RWPE1 (cell line): ENCODE data around the gene POLR2I.

Experiments used
- CTCF ChIA-PET: fragments of 350-600 bp; sonication (Branson Sonifier 250); formaldehyde crosslinking; extraction: SDS; loops from one replicate; lab custom pipeline; 2021; lab: Yijun Ruan, JAX
- POLR2A ChIA-PET: fragments of 400-600 bp; formaldehyde crosslinking; extraction: SDS; loops from one replicate; lab custom pipeline; 2020; ENCODE audit warnings: antibody characterized with exemption; ENCODE audit not compliant: low non-redundant PET; lab: Yijun Ruan, JAX
- DNase-seq: peaks from one replicate; pipeline ENCODE4 v3.0.0; 2012; ENCODE audit warnings: low spot score
- H3K27ac ChIP-seq: fragments of 450-650 bp; 2 replicates; pipeline ENCODE4 v1.5.1; 2017
- CTCF ChIP-seq: fragments of 450-650 bp; conservative IDR thresholded peaks from 2 replicates; pipeline ENCODE4 v1.5.1; 2017; ENCODE audit warnings: low read depth, mild to moderate bottlenecking

The POLR2I gene

GRCh38 chr19:36151144-36152018, 36.7 kb upstream of the POLR2I start:
- DNase-seq, result no peak
- CTCF ChIA-PET, result interaction anchor here (0.6 kb wide), 2 partner anchors 15 to 71 kb away, joined by 3 read pairs; no protein-coding TSS in a partner anchor
- POLR2A ChIA-PET, result no interaction called here
- H3K27ac ChIP-seq, result peak overlapping the region; percentile 84
- TF ChIP-seq CTCF, result no peak

GRCh38 chr19:36150586-36150985, 35.9 kb upstream of the POLR2I start:
- peak overlapping the region; percentile 84 for H3K27ac ChIP-seq
- CTCF ChIA-PET, result no interaction called here
- DNase-seq, result no peak
- TF ChIP-seq CTCF, result no peak
- POLR2A ChIA-PET, result no interaction called here

- CTCF ChIA-PET, result interaction anchor here (0.6 to 1.2 kb wide), 2 partner anchors 17 to 22 kb away, joined by 3 to 6 read pairs; no protein-coding TSS in a partner anchor
Measured at GRCh38 chr19:36149673-36150406, 35.2 kb upstream of the POLR2I start.

GRCh38 chr19:36144624-36145023, 29.9 kb upstream of the POLR2I start:
- no peak for TF ChIP-seq CTCF
- ChIA-PET CTCF (interaction anchor here (0.6 to 1.0 kb wide), 2 partner anchors 17 to 137 kb away, joined by 4 to 6 read pairs; no protein-coding TSS in a partner anchor), POLR2A (no interaction called here)
- DNase-seq, result no peak
- H3K27ac ChIP-seq, result no peak overlapping the region

More at GRCh38 chr19:36149673-36150406, 35.2 kb upstream of the POLR2I start:
- DNase-seq, result peak; percentile 79
- no peak for TF ChIP-seq CTCF
- H3K27ac ChIP-seq, result peak overlapping the region; percentile 84
- POLR2A ChIA-PET, result no interaction called here

- CTCF ChIA-PET, result interaction anchor here (0.7 to 0.9 kb wide), 2 partner anchors 15 to 435 kb away, joined by 4 to 5 read pairs; no protein-coding TSS in a partner anchor
- no peak for DNase-seq
- peak overlapping the region; percentile 98 for H3K27ac ChIP-seq
- POLR2A ChIA-PET, result no interaction called here
- TF ChIP-seq CTCF, result no peak
Measured at GRCh38 chr19:36142496-36142895, 27.8 kb upstream of the POLR2I start.

GRCh38 chr19:36142046-36142445, 27.4 kb upstream of the POLR2I start:
- POLR2A ChIA-PET, result no interaction called here
- TF ChIP-seq CTCF, result no peak
- H3K27ac ChIP-seq, result peak overlapping the region; percentile 98
- CTCF ChIA-PET, result interaction anchor here (0.7 to 0.9 kb wide), 2 partner anchors 14 to 434 kb away, joined by 4 to 5 read pairs; no protein-coding TSS in a partner anchor
- DNase-seq, result no peak
